HG02970 (cell line): ENCODE results near the gene UTP4.

ENCODE experiments used
- ATAC-seq: cut with Tn5 transposase; IDR thresholded peaks from one replicate; pipeline ENCODE4 v1.9.1; 2021; ENCODE audit warnings: mild to moderate bottlenecking, moderate library complexity, moderate number of reproducible peaks; ENCODE audit not compliant: unreplicated experiment, low FRiP score

UTP4 gene

GRCh38 chr16:69169607-69170352, 37.3 kb downstream of the UTP4 start:
- ATAC-seq: no peak

GRCh38 chr16:69171325-69172084, 39.1 kb downstream of the UTP4 start:
- no peak for ATAC-seq

- ATAC-seq: no peak
These were observed 43.8 kb downstream of the UTP4 start for GRCh38 chr16:69176033-69176800.

- no peak for ATAC-seq
These were observed 47.0 kb downstream of the UTP4 start for GRCh38 chr16:69179328-69180010.

- no peak for ATAC-seq
These were observed 47.5 kb downstream of the UTP4 start for GRCh38 chr16:69180011-69180338.

GRCh38 chr16:69182730-69183416, 50.4 kb downstream of the UTP4 start:
- ATAC-seq: no peak

- peak; percentile 90 for ATAC-seq
These were observed 54.4 kb downstream of the UTP4 start, which contains the start of gene SNTB2 for GRCh38 chr16:69186642-69187445. TSS of gene SNTB2 (plus strand) at chr16:69187164. CDS start at chr16:69187167, 3 bp downstream.

- peak; percentile 23 for ATAC-seq
These were observed 55.2 kb downstream of the UTP4 start for GRCh38 chr16:69187446-69188235.

GRCh38 chr16:69188236-69188549, 55.7 kb downstream of the UTP4 start:
- no peak for ATAC-seq

- no peak for ATAC-seq
These were observed 56.3 kb downstream of the UTP4 start for GRCh38 chr16:69188716-69189115.

GRCh38 chr16:69190046-69190588, 57.7 kb downstream of the UTP4 start:
- ATAC-seq: no peak

GRCh38 chr16:69190598-69190997, 58.1 kb downstream of the UTP4 start:
- no peak for ATAC-seq

- ATAC-seq: no peak
These were observed 58.7 kb downstream of the UTP4 start for GRCh38 chr16:69191136-69191535.

- no peak for ATAC-seq
These were observed 61.4 kb downstream of the UTP4 start for GRCh38 chr16:69193855-69194254.

- no peak for ATAC-seq
These were observed 62.0 kb downstream of the UTP4 start for GRCh38 chr16:69194488-69194887.

- ATAC-seq: no peak
These were observed 63.0 kb downstream of the UTP4 start for GRCh38 chr16:69195369-69196029.

GRCh38 chr16:69197573-69197972, 65.1 kb downstream of the UTP4 start:
- ATAC-seq: no peak

- no peak for ATAC-seq
These were observed 66.9 kb downstream of the UTP4 start for GRCh38 chr16:69199382-69199781.
